PC-3 (cell line): ENCODE measurements around the gene PCBD1. TPM values are rescaled to one million over a fixed set of nuclear protein-coding genes. Genes with fewer than 3 reads are reported as not detected.

Experiments used
- ATAC-seq: fragments of 200-7000 bp; cut with Tn5 transposase; 2 replicates; pipeline ENCODE4 v1.9.1; 2020; ENCODE audit warnings: mild to moderate bottlenecking, moderate library complexity
- BruUV-seq: library from RNA; stranded (reverse); fragments of 400-500 nt; replicated peaks from 2 replicates; lab custom pipeline; 2021; lab: Mats Ljungman, UMichigan
- CTCF ChIA-PET: fragments of 300-600 bp; sonication (Branson Sonifier 250); formaldehyde crosslinking; loops from one replicate; lab custom pipeline; 2022; ENCODE audit warnings: antibody characterized with exemption; lab: Charles Lee
- POLR2A ChIA-PET: fragments of 300-600 bp; sonication (Branson Sonifier 250); formaldehyde crosslinking; loops from one replicate; lab custom pipeline; 2022; ENCODE audit warnings: antibody characterized with exemption; ENCODE audit not compliant: unreplicated experiment; lab: Charles Lee
- DNase-seq: peaks from one replicate; pipeline ENCODE4 v3.0.0-alpha.2; 2015
- H2AFZ ChIP-seq: fragments of 300-600 bp; sonication (generic); 2 replicates; pipeline ENCODE4 v1.6.0; 2016; ENCODE audit warnings: antibody characterized with exemption, low read length
- H3F3A ChIP-seq: fragments of 300-600 bp; sonication (generic); one replicate; pipeline ENCODE4 v1.6.0; 2017; ENCODE audit warnings: antibody characterized with exemption, low read length, control low read depth, mild to moderate bottlenecking; ENCODE audit not compliant: unreplicated experiment
- H3K27ac ChIP-seq: fragments of 300-600 bp; sonication (generic); 2 replicates; pipeline ENCODE4 v1.5.1; 2016; ENCODE audit warnings: mild to moderate bottlenecking, low read length
- H3K27me3 ChIP-seq: fragments of 300-600 bp; sonication (generic); 2 replicates; pipeline ENCODE4 v1.6.1; 2016; ENCODE audit warnings: low read length, mixed read lengths
- H3K36me3 ChIP-seq: fragments of 300-600 bp; sonication (generic); 2 replicates; pipeline ENCODE4 v1.6.1; 2016; ENCODE audit warnings: low read depth, mixed run types, low read length, mixed read lengths
- H3K4me1 ChIP-seq: fragments of 300-600 bp; sonication (generic); 2 replicates; pipeline ENCODE4 v1.5.1; 2016; ENCODE audit warnings: low read length; ENCODE audit not compliant: insufficient read depth
- H3K4me2 ChIP-seq: fragments of 300-600 bp; sonication (generic); 2 replicates; pipeline ENCODE4 v1.6.0; 2016; ENCODE audit warnings: low read length
- H3K4me3 ChIP-seq: fragments of 300-600 bp; sonication (generic); 2 replicates; pipeline ENCODE4 v1.5.1; 2016; ENCODE audit warnings: mild to moderate bottlenecking, low read length, mixed read lengths
- H3K79me2 ChIP-seq: fragments of 300-600 bp; sonication (generic); 2 replicates; pipeline ENCODE4 v1.6.1; 2017; ENCODE audit warnings: low read length, mixed read lengths
- H3K9ac ChIP-seq: fragments of 300-600 bp; sonication (generic); 2 replicates; pipeline ENCODE4 v1.6.0; 2016; ENCODE audit warnings: mild to moderate bottlenecking, low read length
- H3K9me2 ChIP-seq: fragments of 300-600 bp; sonication (generic); replicated peaks from 2 replicates; pipeline ENCODE4 v1.6.1; 2016; ENCODE audit warnings: mixed run types, low read length, mixed read lengths
- H3K9me3 ChIP-seq: fragments of 300-600 bp; sonication (generic); 2 replicates; pipeline ENCODE4 v1.6.1; 2016; ENCODE audit warnings: low read length, mixed read lengths
- H4K20me1 ChIP-seq: fragments of 300-600 bp; sonication (generic); 2 replicates; pipeline ENCODE4 v1.6.1; 2016; ENCODE audit warnings: low read length, mixed read lengths
- CTCF ChIP-seq: fragments of 300-600 bp; sonication (generic); conservative IDR thresholded peaks from 2 replicates; pipeline ENCODE4 v1.5.1; 2017; ENCODE audit warnings: antibody characterized with exemption, low read depth, mild to moderate bottlenecking, low read length
- EZH2 ChIP-seq: fragments of 300-600 bp; sonication (generic); IDR thresholded peaks from one replicate; pipeline ENCODE4 v1.6.1; 2017; ENCODE audit warnings: antibody characterized with exemption, mild to moderate bottlenecking, low read length; ENCODE audit not compliant: unreplicated experiment
- EZH2phosphoT487 ChIP-seq: fragments of 300-600 bp; sonication (generic); IDR thresholded peaks from 2 replicates; pipeline ENCODE4 v1.6.1; 2018; ENCODE audit warnings: mild to moderate bottlenecking, antibody characterized with exemption, low read length, borderline replicate concordance
- intact Hi-C: fragments of 100-400 bp; cut with micrococcal nuclease; formaldehyde crosslinking; loops from 2 replicates; pipeline ENCODE4 v1.9.0; 2023
- total RNA-seq: library from RNA; depleted of rRNA; stranded (reverse); fragments of >200 nt; gene quantifications from 2 replicates; pipeline ENCODE4 v1.2.3, GENCODE V29; 2014

Gene PCBD1
- total RNA-seq, 1 experiment from 2014 or later, result 283 TPM

GRCh38 chr10:70837660-70838059 lies 50.7 kb downstream of the PCBD1 start:
- Histone ChIP-seq H2AFZ (no peak overlapping the region), H3K9ac (no peak overlapping the region), H3F3A (peaks cover 9% of the 10 kb centered on the region), H3K4me1 (peaks cover 18% of the 10 kb centered on the region), H3K4me3 (no peak overlapping the region), H3K27me3 (no peaks in the 10 kb centered on the region), H3K9me3 (no peaks in the 10 kb centered on the region), H3K27ac (no peak overlapping the region), H4K20me1 (no peaks in the 10 kb centered on the region), H3K36me3 (peaks cover 34% of the 10 kb centered on the region), H3K4me2 (no peak overlapping the region), H3K79me2 (peaks cover 86% of the 10 kb centered on the region), H3K9me2 (no peaks in the 10 kb centered on the region)
- TF ChIP-seq EZH2phosphoT487, result no peak
- CTCF ChIA-PET, result no interaction called here
- intact Hi-C loops, result no loop called here
- no TSS peak for BruUV-seq
- DNase-seq (no peak), ATAC-seq (no peak)
- POLR2A ChIA-PET, result no interaction called here

GRCh38 chr10:70836319-70836718 lies 52.0 kb downstream of the PCBD1 start:
- POLR2A ChIA-PET, result no interaction called here
- Histone ChIP-seq H3K36me3 (peaks cover 32% of the 10 kb centered on the region), H3K4me2 (no peak overlapping the region), H2AFZ (no peak overlapping the region), H3K4me3 (no peak overlapping the region), H3F3A (peaks cover 11% of the 10 kb centered on the region), H3K27me3 (no peaks in the 10 kb centered on the region), H3K4me1 (peaks cover 32% of the 10 kb centered on the region), H3K9ac (no peak overlapping the region), H3K27ac (no peak overlapping the region), H3K9me3 (no peaks in the 10 kb centered on the region), H3K9me2 (no peaks in the 10 kb centered on the region), H4K20me1 (no peaks in the 10 kb centered on the region), H3K79me2 (peaks cover 86% of the 10 kb centered on the region)
- no peak for TF ChIP-seq CTCF
- TF ChIP-seq EZH2phosphoT487, result no peak
- no peak for TF ChIP-seq EZH2
- DNase-seq, result no peak
- no peak for ATAC-seq
- intact Hi-C loops, result no loop called here
- no TSS peak for BruUV-seq
- CTCF ChIA-PET, result no interaction called here

GRCh38 chr10:70834441-70835151 lies 53.8 kb downstream of the PCBD1 start:
- no peaks in the 10 kb centered on the region for H3K9me2 ChIP-seq
- ATAC-seq, result no peak
- POLR2A ChIA-PET, result interaction anchor here (0.6 kb wide), 1 partner anchor 644 kb away, joined by 7 read pairs; no protein-coding TSS in a partner anchor
- intact Hi-C loops, result no loop called here
- peaks cover 32% of the 10 kb centered on the region for H3K36me3 ChIP-seq
- no peak overlapping the region for H3K27ac ChIP-seq
- H3K4me1 ChIP-seq, result peaks cover 49% of the 10 kb centered on the region
- BruUV-seq, result no TSS peak
- DNase-seq, result no peak
- no peak overlapping the region for H2AFZ ChIP-seq
- peaks cover 81% of the 10 kb centered on the region for H3K79me2 ChIP-seq
- H3F3A ChIP-seq, result peaks cover 15% of the 10 kb centered on the region
- H4K20me1 ChIP-seq, result no peaks in the 10 kb centered on the region
- TF ChIP-seq EZH2phosphoT487 (no peak), CTCF (no peak), EZH2 (no peak)
- no peak overlapping the region for H3K4me2 ChIP-seq
- H3K4me3 ChIP-seq, result no peak overlapping the region
- H3K27me3 ChIP-seq, result no peaks in the 10 kb centered on the region
- CTCF ChIA-PET, result no interaction called here
- no peak overlapping the region for H3K9ac ChIP-seq
- H3K9me3 ChIP-seq, result no peaks in the 10 kb centered on the region
